Neural progenitor cell (in vitro differentiated cells): Measurements from ENCODE around the gene IL21R.

ENCODE experiments used
- CTCF ChIP-seq: fragments of 200-600 bp; sonication (generic); IDR thresholded peaks from 2 replicates; pipeline ENCODE4 v1.5.1; 2017; ENCODE audit warnings: antibody characterized with exemption, mild to moderate bottlenecking
- EZH2 ChIP-seq: fragments of 200-600 bp; sonication (generic); IDR thresholded peaks from 2 replicates; pipeline ENCODE4 v1.6.1; 2017; ENCODE audit warnings: antibody characterized with exemption, mild to moderate bottlenecking, moderate library complexity

- TF ChIP-seq CTCF: no peak
- TF ChIP-seq EZH2: no peak
Measured at GRCh38 chr16:27447301-27447700, 45.3 kb downstream of the IL21R start.
